SK-N-MC (cell line): ENCODE results near the gene PTPRG.

Experiments used
- EZH2 ChIP-seq: fragments of 200-600 bp; sonication (generic); IDR thresholded peaks from one replicate; pipeline ENCODE4 v1.6.1; 2017; ENCODE audit warnings: antibody characterized with exemption
- FOXP2 ChIP-seq: optimal IDR thresholded peaks from 2 replicates; pipeline ENCODE3; 2011; ENCODE audit warnings: mild to moderate bottlenecking, moderate library complexity; ENCODE audit not compliant: insufficient read depth; ENCODE audit errors: extremely low read length, control extremely low read depth
- POLR2AphosphoS5 ChIP-seq: IDR thresholded peaks from 2 replicates; pipeline ENCODE4 v1.6.1; 2012; ENCODE audit warnings: mild to moderate bottlenecking, low read depth, low read length, borderline replicate concordance

- TF ChIP-seq POLR2AphosphoS5 (no peak), EZH2 (no peak), FOXP2 (no peak)
Measured at GRCh38 chr3:62110443-62111225, 549.3 kb downstream of the PTPRG start.
